HG03025 (cell line): ENCODE data around the gene GRK4.
A peak's percentile ranks its signal among the peaks of the same experiment; 100 is the strongest.
"Not testable (repeated sequence)": the region's sequence is repeated elsewhere in the genome, so short reads cannot be mapped to it uniquely, and the experiment has no call there.

Experiments used
- ATAC-seq: cut with Tn5 transposase; IDR thresholded peaks from one replicate; pipeline ENCODE4 v1.9.1; 2021; ENCODE audit warnings: mild to moderate bottlenecking, moderate library complexity; ENCODE audit not compliant: unreplicated experiment, low FRiP score

GRK4 gene

GRCh38 chr4:3035249-3035648 lies 71.9 kb downstream of the GRK4 start:
- ATAC-seq, result no peak

- ATAC-seq, result no peak
Observed at GRCh38 chr4:3035674-3036073, 72.3 kb downstream of the GRK4 start.

GRCh38 chr4:3036131-3036952 lies 73.0 kb downstream of the GRK4 start:
- no peak for ATAC-seq

GRCh38 chr4:3037957-3038461 lies 74.6 kb downstream of the GRK4 start:
- no peak for ATAC-seq

- ATAC-seq, result no peak
Observed at GRCh38 chr4:3039706-3040366, 76.5 kb downstream of the GRK4 start.

GRCh38 chr4:3040452-3041191 lies 77.3 kb downstream of the GRK4 start:
- no peak for ATAC-seq

- ATAC-seq, result no peak
Observed at GRCh38 chr4:3041192-3042142, 78.1 kb downstream of the GRK4 start.

GRCh38 chr4:3042226-3042625 lies 78.9 kb downstream of the GRK4 start:
- no peak for ATAC-seq

- no peak for ATAC-seq
Observed at GRCh38 chr4:3043282-3044020, 80.1 kb downstream of the GRK4 start.

- ATAC-seq, result no peak
Observed at GRCh38 chr4:3044870-3045819, 81.8 kb downstream of the GRK4 start.

GRCh38 chr4:3046162-3046561 lies 82.8 kb downstream of the GRK4 start:
- no peak for ATAC-seq

- ATAC-seq, result no peak
Observed at GRCh38 chr4:3046623-3047022, 83.3 kb downstream of the GRK4 start.

- peak; percentile 88 for ATAC-seq
Observed at GRCh38 chr4:3047464-3048286, 84.3 kb downstream of the GRK4 start.

GRCh38 chr4:3051141-3051897 lies 87.9 kb downstream of the GRK4 start:
- not testable (repeated sequence) for ATAC-seq

GRCh38 chr4:3054169-3054759 lies 90.9 kb downstream of the GRK4 start:
- ATAC-seq, result no peak

- ATAC-seq, result no peak
Observed at GRCh38 chr4:3059943-3060342, 96.6 kb downstream of the GRK4 start.
